ENCODE results near the gene HADHA.

Gene HADHA

GRCh38 chr2:26189123-26189522 is 55.3 kb downstream of the HADHA start:
- TF ChIP-seq POLR2AphosphoS5 (IDR thresholded peaks at IDR 0.05; ENCODE audit: low read depth, low read length) = no peak
- no peak for TF ChIP-seq FOXP2 (optimal IDR thresholded peaks at IDR 0.05; ENCODE audit: borderline replicate concordance, extremely low read depth, extremely low read length, insufficient read depth)
- no peak for TF ChIP-seq REST (IDR thresholded peaks at IDR 0.05; ENCODE audit: insufficient read depth in 1 of 2, low read depth in 2 of 2, low read length in 2 of 2)
- TF ChIP-seq TAF1 (IDR thresholded peaks at IDR 0.05; ENCODE audit: borderline replicate concordance, insufficient read depth, low read length) = no peak
- no peak for TF ChIP-seq SIN3A (IDR thresholded peaks at IDR 0.05; ENCODE audit: borderline replicate concordance, insufficient read depth, low read length)

- TF ChIP-seq POLR2AphosphoS5 (IDR thresholded peaks at IDR 0.05; ENCODE audit: low read depth, low read length) (no peak), SIN3A (IDR thresholded peaks at IDR 0.05; ENCODE audit: borderline replicate concordance, insufficient read depth, low read length) (no peak), FOXP2 (optimal IDR thresholded peaks at IDR 0.05; ENCODE audit: borderline replicate concordance, extremely low read depth, extremely low read length, insufficient read depth) (no peak), TAF1 (IDR thresholded peaks at IDR 0.05; ENCODE audit: borderline replicate concordance, insufficient read depth, low read length) (no peak), REST (IDR thresholded peaks at IDR 0.05; ENCODE audit: insufficient read depth in 1 of 2, low read depth in 2 of 2, low read length in 2 of 2) (no peak)
These were observed 56.8 kb downstream of the HADHA start for GRCh38 chr2:26187537-26188104.

DNA sequence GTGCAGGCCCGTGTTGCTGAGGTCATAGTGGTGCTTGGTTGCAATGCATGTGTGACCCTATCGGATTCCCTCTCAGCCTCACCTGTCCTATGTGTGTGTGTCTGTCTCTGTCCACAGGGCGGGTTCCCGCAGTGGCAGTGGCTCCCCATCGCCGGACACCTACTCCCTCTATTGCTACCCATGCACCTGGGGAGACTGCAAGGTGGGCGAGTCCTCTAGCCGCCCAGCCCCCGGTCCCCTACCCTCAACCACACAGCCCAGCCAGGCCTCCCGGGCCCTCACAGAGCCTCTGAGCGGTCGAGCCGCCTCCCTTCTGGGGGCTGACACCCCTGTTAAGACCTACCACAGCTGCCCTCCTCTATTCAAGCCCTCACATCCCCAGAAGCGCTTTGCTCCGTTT is 57.3 kb downstream of the HADHA start:
- TF ChIP-seq TAF1 (IDR thresholded peaks at IDR 0.05; ENCODE audit: borderline replicate concordance, insufficient read depth, low read length) = no peak
- no peak for TF ChIP-seq FOXP2 (optimal IDR thresholded peaks at IDR 0.05; ENCODE audit: borderline replicate concordance, extremely low read depth, extremely low read length, insufficient read depth)
- TF ChIP-seq REST (IDR thresholded peaks at IDR 0.05; ENCODE audit: insufficient read depth in 1 of 2, low read depth in 2 of 2, low read length in 2 of 2) = no peak
- no peak for TF ChIP-seq POLR2AphosphoS5 (IDR thresholded peaks at IDR 0.05; ENCODE audit: low read depth, low read length)
- TF ChIP-seq SIN3A (IDR thresholded peaks at IDR 0.05; ENCODE audit: borderline replicate concordance, insufficient read depth, low read length) = no peak

DNA sequence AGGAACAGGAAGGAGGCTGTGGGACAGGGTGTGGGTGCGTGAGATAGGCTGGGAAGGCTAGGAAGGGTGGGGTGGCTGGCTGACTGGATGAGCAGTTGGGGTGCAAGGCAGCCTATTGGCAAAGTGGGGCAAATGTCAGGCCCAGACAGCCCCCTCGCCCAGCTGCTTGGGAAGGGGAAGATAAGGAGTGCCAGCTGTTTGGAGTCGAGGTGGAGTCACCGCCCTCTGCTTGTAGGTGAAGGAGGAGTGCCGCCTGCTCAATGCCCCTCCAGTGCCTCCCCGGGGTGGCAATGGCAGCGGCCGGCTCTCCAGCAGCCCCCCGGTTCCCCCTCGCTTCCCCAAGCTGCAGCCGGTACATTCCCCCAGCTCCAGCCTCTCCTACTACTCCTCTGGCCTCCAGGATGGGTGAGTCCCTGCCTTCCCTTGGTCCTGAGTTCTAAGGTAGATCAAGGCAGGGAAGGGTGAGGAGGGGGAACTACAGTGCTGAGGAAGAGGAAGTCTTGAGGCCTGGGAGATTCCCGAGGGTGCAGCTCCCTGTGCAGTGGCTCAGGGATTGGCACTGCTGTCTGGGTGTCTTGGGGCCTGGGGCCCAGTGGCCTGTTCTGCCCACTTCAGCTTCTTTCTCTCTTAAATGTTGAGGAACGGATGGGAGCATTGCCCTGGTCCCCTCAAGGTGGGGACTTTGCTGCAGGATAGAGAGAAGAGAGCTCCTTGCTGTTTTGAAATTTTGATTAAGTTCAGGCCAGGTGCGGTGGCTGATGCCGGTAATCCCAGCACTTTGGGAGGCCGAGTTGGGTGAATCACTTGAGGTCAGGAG is 58.3 kb downstream of the HADHA start:
- TF ChIP-seq TAF1 (IDR thresholded peaks at IDR 0.05; ENCODE audit: borderline replicate concordance, insufficient read depth, low read length) (no peak), FOXP2 (optimal IDR thresholded peaks at IDR 0.05; ENCODE audit: borderline replicate concordance, extremely low read depth, extremely low read length, insufficient read depth) (no peak), SIN3A (IDR thresholded peaks at IDR 0.05; ENCODE audit: borderline replicate concordance, insufficient read depth, low read length) (no peak), POLR2AphosphoS5 (IDR thresholded peaks at IDR 0.05; ENCODE audit: low read depth, low read length) (no peak), REST (IDR thresholded peaks at IDR 0.05; ENCODE audit: insufficient read depth in 1 of 2, low read depth in 2 of 2, low read length in 2 of 2) (no peak)
